Fibroblast of lung (primary cell): ENCODE data around the gene CAMKMT. TPM values are rescaled to one million over a fixed set of nuclear protein-coding genes. Genes with fewer than 3 reads are reported as not detected.

Experiments used
- DNase-seq, 2 donors: peaks; one replicate each; pipeline versions ENCODE4 v3.0.0 to v3.0.0-alpha.2; 2010; ENCODE audit warnings: low read depth in 2 of 2
- H2AFZ ChIP-seq: 2 replicates; pipeline ENCODE4 v1.5.1; 2012; ENCODE audit warnings: low read length, control low read depth, inconsistent platforms
- H3K27ac ChIP-seq: 2 replicates; pipeline ENCODE4 v1.5.1; 2011; ENCODE audit warnings: low read length, control low read depth; ENCODE audit not compliant: insufficient read depth
- H3K27me3 ChIP-seq: 2 replicates; pipeline ENCODE4 v1.5.1; 2011; ENCODE audit warnings: mild to moderate bottlenecking, low read length; ENCODE audit not compliant: control insufficient read depth, insufficient read depth
- H3K36me3 ChIP-seq: 2 replicates; pipeline ENCODE4 v1.5.1; 2011; ENCODE audit warnings: low read length; ENCODE audit not compliant: control insufficient read depth, insufficient read depth
- H3K4me1 ChIP-seq: 2 replicates; pipeline ENCODE4 v1.5.1; 2011; ENCODE audit warnings: low read length; ENCODE audit not compliant: control insufficient read depth, insufficient read depth; ENCODE audit errors: extremely low read depth
- H3K4me2 ChIP-seq: 2 replicates; pipeline ENCODE4 v1.5.1; 2011; ENCODE audit warnings: low read length, control low read depth; ENCODE audit not compliant: insufficient read depth; ENCODE audit errors: extremely low read depth
- H3K4me3 ChIP-seq, 4 experiments: fragments of 200-600 bp in 1 of 4; sonication (generic) in 1 of 4; replicated peaks in 1 of 4; 2 replicates each; pipeline ENCODE4 v1.5.1; 2011 to 2016; ENCODE audit warnings: low read length in 4 of 4, low read depth in 3 of 4, mild to moderate bottlenecking in 3 of 4, control low read depth in 2 of 4, inconsistent platforms in 1 of 4, mixed read lengths in 1 of 4; ENCODE audit not compliant: insufficient read depth in 1 of 4; ENCODE audit errors: control extremely low read depth in 1 of 4
- H3K79me2 ChIP-seq: 2 replicates; pipeline ENCODE4 v1.5.1; 2012; ENCODE audit warnings: mild to moderate bottlenecking, low read length, inconsistent platforms; ENCODE audit not compliant: control insufficient read depth, insufficient read depth
- H3K9ac ChIP-seq: 2 replicates; pipeline ENCODE4 v1.5.1; 2011; ENCODE audit warnings: mild to moderate bottlenecking, low read length, control low read depth; ENCODE audit not compliant: insufficient read depth
- H3K9me3 ChIP-seq: 2 replicates; pipeline ENCODE4 v1.5.1; 2012; ENCODE audit warnings: low read depth, low read length; ENCODE audit not compliant: control insufficient read depth, insufficient read depth
- H4K20me1 ChIP-seq: 2 replicates; pipeline ENCODE4 v1.5.1; 2011; ENCODE audit warnings: low read length; ENCODE audit not compliant: control insufficient read depth, insufficient read depth; ENCODE audit errors: extremely low read depth
- EZH2 ChIP-seq: IDR thresholded peaks from 2 replicates; pipeline ENCODE4 v1.5.1; 2012; ENCODE audit warnings: low read length, control low read depth, mild to moderate bottlenecking; ENCODE audit errors: missing control alignments
- polyA plus RNA-seq, 2 donors: library from polyadenylated mRNA; depleted of rRNA in 1 of 2; stranded (reverse) in 1 of 2; unstranded in 1 of 2; fragments of >200 nt; gene quantifications; 2 replicates each; pipeline ENCODE4 v1.2.1, GENCODE V29; 2011 to 2012; ENCODE audit warnings: missing spikeins in 1 of 2
- total RNA-seq: library from RNA; depleted of rRNA; stranded (reverse); fragments of >200 nt; gene quantifications from 2 replicates; pipeline ENCODE4 v1.2.1, GENCODE V29; 2014
- TF ChIP-seq, protein P1 (sequence below), 2 donors: IDR thresholded peaks in 1 of 2; conservative IDR thresholded peaks in 1 of 2; 1 replicate in 1 of 2; 2 replicates in 1 of 2; pipeline ENCODE4 v1.5.1; 2011 to 2012; ENCODE audit warnings: low read length in 2 of 2, control low read depth in 1 of 2, inconsistent platforms in 1 of 2, low read depth in 1 of 2, mild to moderate bottlenecking in 1 of 2

CAMKMT gene
- total and polyA plus RNA-seq, 2 donors (not counting 1 experiment from before 2014, with no cell fraction given) = 7.9 to 11.6 TPM

DNA sequence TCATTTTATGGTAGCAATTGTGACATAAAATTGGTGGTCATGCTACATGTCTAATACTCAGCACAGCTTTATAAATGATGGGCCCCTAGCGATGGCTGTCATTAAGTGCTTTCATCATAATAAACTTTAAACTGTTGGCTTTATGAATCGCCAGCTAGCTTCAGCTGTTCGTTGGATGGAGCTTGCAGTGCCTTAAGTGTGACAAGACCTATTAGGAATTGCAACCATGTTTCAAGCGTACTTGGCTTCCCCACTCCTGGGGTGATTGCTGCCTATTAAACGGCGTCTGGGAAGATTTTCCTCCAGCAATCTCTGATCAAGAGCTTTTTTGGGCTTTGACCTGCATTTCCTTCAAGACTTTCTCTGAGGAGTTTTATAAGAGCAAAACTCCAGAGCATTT is 415.3 kb downstream of the CAMKMT start:
- H2AFZ ChIP-seq = no peak overlapping the region
- no peak overlapping the region for H3K4me3 ChIP-seq
- H3K27me3 ChIP-seq = peaks cover 5% of the 10 kb centered on the region
- H4K20me1 ChIP-seq = no peaks in the 10 kb centered on the region
- no peaks in the 10 kb centered on the region for H3K36me3 ChIP-seq
- no peaks in the 10 kb centered on the region for H3K9me3 ChIP-seq
- TF ChIP-seq, protein P1, sequence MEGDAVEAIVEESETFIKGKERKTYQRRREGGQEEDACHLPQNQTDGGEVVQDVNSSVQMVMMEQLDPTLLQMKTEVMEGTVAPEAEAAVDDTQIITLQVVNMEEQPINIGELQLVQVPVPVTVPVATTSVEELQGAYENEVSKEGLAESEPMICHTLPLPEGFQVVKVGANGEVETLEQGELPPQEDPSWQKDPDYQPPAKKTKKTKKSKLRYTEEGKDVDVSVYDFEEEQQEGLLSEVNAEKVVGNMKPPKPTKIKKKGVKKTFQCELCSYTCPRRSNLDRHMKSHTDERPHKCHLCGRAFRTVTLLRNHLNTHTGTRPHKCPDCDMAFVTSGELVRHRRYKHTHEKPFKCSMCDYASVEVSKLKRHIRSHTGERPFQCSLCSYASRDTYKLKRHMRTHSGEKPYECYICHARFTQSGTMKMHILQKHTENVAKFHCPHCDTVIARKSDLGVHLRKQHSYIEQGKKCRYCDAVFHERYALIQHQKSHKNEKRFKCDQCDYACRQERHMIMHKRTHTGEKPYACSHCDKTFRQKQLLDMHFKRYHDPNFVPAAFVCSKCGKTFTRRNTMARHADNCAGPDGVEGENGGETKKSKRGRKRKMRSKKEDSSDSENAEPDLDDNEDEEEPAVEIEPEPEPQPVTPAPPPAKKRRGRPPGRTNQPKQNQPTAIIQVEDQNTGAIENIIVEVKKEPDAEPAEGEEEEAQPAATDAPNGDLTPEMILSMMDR (conservative IDR thresholded peaks at IDR 0.05 in 1 of 2, IDR thresholded peaks at IDR 0.05 in 1 of 2; ENCODE audit: low read depth in 1 of 2, low read length in 2 of 2) = no peak
- TF ChIP-seq EZH2 = no peak
- H3K9ac ChIP-seq = no peak overlapping the region
- no peaks in the 10 kb centered on the region for H3K4me1 ChIP-seq
- no peak overlapping the region for H3K27ac ChIP-seq
- H3K79me2 ChIP-seq = no peaks in the 10 kb centered on the region
- DNase-seq = no peak
- H3K4me2 ChIP-seq = no peak overlapping the region

DNA sequence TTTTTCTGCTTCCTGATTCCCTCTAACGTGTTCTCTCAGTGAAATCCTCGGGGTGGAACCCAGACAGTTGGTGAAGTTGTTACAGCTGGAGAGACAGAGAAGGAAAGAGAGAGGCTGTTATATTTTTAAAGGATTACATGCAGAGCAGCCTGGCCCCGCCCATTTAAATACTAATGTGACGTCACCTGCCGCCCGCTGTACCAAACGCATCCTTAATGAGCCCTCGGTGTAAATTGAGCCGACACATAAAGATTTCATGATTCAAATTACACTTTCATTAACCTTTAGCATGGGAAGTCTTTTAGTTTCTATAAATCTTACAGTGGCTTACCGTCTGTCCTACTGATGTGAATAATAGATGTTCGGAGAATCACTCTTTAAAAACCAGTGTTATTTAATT is 415.8 kb downstream of the CAMKMT start:
- no peak overlapping the region for H3K27ac ChIP-seq
- no peak overlapping the region for H3K9ac ChIP-seq
- no peak overlapping the region for H3K4me2 ChIP-seq

DNA sequence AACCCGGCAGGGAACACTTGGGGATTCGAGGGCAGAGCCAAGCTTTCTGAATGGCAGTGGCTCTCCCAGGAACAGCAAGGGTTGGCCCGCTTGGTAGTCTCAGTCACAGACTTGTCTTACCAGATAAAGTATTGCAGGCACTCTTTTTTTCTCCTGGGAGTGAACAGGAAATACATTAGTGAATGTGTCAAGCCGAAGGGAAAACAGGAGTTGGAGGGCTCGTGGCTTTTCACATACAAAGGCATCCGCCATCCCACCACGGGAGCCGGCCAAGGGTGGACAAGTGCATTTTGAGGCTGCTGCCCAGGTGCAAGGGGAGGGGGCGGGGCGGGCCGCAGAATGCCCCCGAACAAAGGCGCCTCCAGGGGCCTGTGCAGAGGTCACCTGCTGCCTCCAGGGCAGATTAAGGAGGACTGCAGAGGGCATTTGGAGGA is 416.5 kb downstream of the CAMKMT start:
- no peaks in the 10 kb centered on the region for H3K4me1 ChIP-seq
- no peaks in the 10 kb centered on the region for H3K79me2 ChIP-seq
- peak in 1 of 2 donors; percentile 12 for DNase-seq
- H3K9ac ChIP-seq = no peak overlapping the region
- H2AFZ ChIP-seq = no peak overlapping the region
- no peak overlapping the region for H3K4me2 ChIP-seq
- H3K36me3 ChIP-seq = no peaks in the 10 kb centered on the region
- H3K27ac ChIP-seq = no peak overlapping the region
- peaks cover 5% of the 10 kb centered on the region for H3K27me3 ChIP-seq
- no peak overlapping the region for H3K4me3 ChIP-seq
- TF ChIP-seq, protein P1 (conservative IDR thresholded peaks at IDR 0.05 in 1 of 2, IDR thresholded peaks at IDR 0.05 in 1 of 2; ENCODE audit: low read depth in 1 of 2, low read length in 2 of 2) = no peak
- TF ChIP-seq EZH2 = no peak
- H3K9me3 ChIP-seq = no peaks in the 10 kb centered on the region
- H4K20me1 ChIP-seq = no peaks in the 10 kb centered on the region

More for the DNA sequence above, 415.8 kb downstream of the CAMKMT start:
- H3K9me3 ChIP-seq = no peaks in the 10 kb centered on the region
- H3K4me1 ChIP-seq = no peaks in the 10 kb centered on the region
- H3K79me2 ChIP-seq = no peaks in the 10 kb centered on the region
- H2AFZ ChIP-seq = no peak overlapping the region
- TF ChIP-seq, protein P1 (conservative IDR thresholded peaks at IDR 0.05 in 1 of 2, IDR thresholded peaks at IDR 0.05 in 1 of 2; ENCODE audit: low read depth in 1 of 2, low read length in 2 of 2) = no peak
- TF ChIP-seq EZH2 = no peak
- no peaks in the 10 kb centered on the region for H4K20me1 ChIP-seq
- H3K27me3 ChIP-seq = peaks cover 5% of the 10 kb centered on the region
- no peak overlapping the region for H3K4me3 ChIP-seq
- H3K36me3 ChIP-seq = no peaks in the 10 kb centered on the region
- no peak for DNase-seq
